ENCODE results near the gene SEC61A2.

DNA sequence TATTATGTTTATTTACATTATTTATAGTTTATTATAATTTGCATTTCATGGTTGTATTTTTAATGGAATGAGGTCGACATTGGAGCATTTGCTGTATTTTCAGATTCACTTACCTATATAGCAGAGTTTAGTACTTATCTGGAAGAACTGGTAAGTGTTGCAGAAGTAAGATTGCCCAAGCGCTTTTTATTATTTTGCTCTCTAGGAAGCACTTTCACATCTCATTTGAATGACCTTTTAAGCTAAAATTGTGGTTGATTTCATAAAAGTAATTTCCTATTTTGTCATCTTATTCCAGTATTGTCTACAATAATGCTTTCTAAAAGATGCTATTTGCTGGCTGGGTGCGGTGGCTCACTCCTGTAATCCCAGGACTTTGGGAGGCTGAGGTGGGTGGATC is 28.6 kb downstream of the SEC61A2 start:
- TF ChIP-seq CTCF (IDR thresholded peaks at IDR 0.05; ENCODE audit: low read length) = no peak
- no peak for TF ChIP-seq EZH2 (optimal IDR thresholded peaks at IDR 0.05; ENCODE audit: low read depth, low read length)

All from MM.1S (cell line).